Kidney capillary endothelial cell (primary cell): Measurements from ENCODE around the gene RPTOR.

Source experiments
- DNase-seq: peaks from one replicate; pipeline ENCODE4 v3.0.0-alpha.2; 2018; ENCODE audit warnings: low spot score

Gene RPTOR

DNA sequence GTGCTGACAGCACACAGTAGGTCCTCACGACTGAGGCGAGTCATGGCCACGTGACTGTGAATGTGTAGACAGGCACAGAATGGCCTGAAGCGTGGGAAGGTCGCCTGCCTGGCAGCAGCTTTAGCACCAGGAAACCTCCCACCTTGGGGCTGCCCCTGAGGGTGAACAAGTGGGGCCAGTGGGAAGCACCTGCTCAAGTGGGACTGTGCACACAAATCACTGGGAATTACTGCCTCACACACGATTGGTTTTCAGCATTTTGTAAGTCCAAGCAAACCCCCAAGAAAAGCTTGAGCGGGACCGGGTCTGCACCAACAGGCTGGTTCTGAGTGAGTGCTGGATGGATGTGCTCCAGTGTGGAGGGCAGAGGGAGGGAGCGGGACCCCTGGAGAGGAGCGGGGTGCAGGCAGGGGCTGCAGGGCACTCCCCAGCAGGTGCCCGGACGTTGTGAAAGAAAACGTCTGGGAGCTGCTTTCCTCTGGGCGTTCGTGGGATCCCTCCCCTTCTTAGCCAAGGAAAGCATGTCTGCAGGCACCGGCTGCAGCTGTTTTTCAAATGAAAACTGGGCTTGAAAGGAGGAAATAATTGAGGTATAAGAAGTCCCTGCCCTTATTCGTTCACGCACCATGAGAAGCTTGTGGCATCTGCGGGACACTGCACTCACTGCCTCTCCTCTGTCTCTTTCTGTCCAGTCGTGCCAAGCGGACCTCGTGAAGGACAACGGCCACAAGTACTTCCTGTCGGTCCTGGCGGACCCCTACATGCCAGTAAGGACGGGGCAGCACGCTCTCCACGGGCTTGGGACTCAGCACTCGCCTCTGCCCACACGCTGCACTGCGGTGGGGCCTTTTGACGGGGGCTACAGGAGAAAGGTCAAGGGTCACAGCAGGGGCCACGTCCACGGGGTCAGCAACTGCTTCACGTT lies 335.3 kb downstream of the RPTOR start:
- no peak for DNase-seq

GRCh38 chr17:80880648-80880985 lies 336.0 kb downstream of the RPTOR start:
- DNase-seq, result no peak

DNA sequence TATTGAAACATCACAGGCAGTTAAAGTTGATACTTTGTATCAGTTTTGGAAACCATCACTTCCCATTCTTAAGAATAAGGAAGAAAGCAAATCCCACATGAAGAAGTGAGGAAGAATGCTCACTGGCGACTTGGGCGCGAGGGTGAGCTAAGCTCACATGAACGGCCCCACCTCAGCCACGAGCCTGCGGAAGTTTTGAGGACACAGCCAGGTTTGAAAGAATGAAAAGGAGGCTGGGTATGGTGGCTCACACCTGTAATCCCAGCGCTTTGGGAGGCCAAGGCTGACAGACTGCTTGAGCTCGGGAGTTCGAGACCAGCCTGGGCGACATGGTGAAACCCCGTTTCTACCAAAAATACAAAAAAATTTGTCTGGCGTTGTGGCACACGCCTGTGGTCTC lies 336.7 kb downstream of the RPTOR start:
- no peak for DNase-seq

GRCh38 chr17:80882323-80882722 lies 337.7 kb downstream of the RPTOR start:
- DNase-seq, result no peak

GRCh38 chr17:80882926-80883685 lies 338.5 kb downstream of the RPTOR start:
- DNase-seq, result no peak

DNA sequence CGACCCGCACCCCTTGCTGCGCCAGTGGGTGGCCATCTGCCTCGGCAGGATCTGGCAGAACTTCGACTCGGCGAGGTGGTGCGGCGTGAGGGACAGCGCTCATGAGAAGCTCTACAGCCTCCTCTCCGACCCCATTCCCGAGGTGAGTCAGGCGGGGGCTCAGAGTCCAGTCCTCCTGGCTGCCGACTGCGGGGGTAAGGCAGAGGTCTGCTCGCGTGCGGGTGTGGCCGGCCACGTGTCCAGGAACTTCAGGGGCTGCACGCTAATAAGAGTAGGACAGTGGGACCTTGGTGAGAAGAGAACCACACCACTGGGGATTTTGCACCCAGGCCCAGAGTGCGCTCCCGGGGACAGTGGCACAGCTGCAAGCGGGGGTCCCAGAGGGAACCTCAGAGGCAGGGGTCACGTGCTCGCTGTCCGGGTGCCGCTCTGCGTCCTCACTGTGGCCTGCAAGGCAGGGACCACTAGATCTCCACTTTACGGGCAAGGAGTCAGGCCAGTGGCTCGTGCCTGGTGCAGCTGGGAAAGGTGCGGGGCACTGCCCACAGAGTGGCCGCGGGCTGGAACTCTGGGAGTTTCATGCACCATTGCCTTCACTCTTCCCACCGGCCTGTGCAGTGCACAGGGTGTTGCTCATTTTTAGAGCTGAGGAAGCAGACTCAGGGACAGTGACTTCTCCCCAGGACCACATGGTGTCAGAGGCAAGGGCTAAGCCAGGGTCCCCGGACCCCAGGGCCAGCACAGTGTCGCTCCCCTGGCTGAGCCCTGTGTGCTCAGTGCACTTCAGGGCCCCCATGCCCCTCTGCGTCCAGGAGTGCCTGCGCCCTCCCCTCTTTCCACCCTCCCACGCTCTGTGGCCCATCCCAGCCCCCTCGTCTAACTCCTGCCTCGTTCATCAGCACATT lies 339.4 kb downstream of the RPTOR start:
- DNase-seq, result no peak

- DNase-seq, result no peak
These were observed 340.2 kb downstream of the RPTOR start for GRCh38 chr17:80884811-80885210.

- no peak for DNase-seq
These were observed 341.4 kb downstream of the RPTOR start for GRCh38 chr17:80885947-80886582.

- no peak for DNase-seq
These were observed 342.3 kb downstream of the RPTOR start for GRCh38 chr17:80886641-80887573.

DNA sequence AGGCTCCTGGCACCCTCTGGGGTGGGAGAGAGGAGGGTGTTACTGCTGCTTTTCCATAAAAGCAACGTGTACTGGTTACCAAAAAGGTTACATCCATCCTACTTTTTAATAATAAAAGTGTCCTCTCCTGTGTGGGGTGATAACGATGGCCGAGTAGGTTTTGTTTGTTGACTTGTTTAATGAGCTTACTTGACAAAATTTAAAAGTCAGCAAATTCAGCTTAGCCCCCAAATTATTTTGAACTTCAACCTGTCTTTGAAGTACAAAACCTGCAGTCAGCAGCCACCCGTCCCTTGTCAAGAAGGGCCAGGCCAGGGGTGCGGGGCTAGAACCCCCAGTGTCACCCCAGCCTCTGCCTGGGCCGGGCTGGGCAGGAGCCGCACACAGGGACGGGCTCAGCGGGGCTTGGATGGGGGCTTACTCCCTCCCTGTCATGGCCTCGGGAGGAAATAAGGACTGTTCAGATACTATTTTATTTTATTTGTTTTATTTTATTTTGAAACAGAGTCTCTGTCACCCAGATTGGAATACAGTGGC lies 343.1 kb downstream of the RPTOR start:
- no peak for DNase-seq

GRCh38 chr17:80888276-80889160 lies 343.9 kb downstream of the RPTOR start:
- DNase-seq, result no peak

- DNase-seq, result no peak
These were observed 344.9 kb downstream of the RPTOR start for GRCh38 chr17:80889231-80890195.

- no peak for DNase-seq
These were observed 345.7 kb downstream of the RPTOR start for GRCh38 chr17:80890196-80890920.

GRCh38 chr17:80890921-80891396 lies 346.3 kb downstream of the RPTOR start:
- no peak for DNase-seq

- peak; percentile 94 for DNase-seq
These were observed 346.9 kb downstream of the RPTOR start for GRCh38 chr17:80891397-80892018.

GRCh38 chr17:80892019-80892855 lies 347.6 kb downstream of the RPTOR start:
- peak; percentile 97 for DNase-seq
